Nephron progenitor cell (in vitro differentiated cells): Measurements from ENCODE around the gene EXOSC1.
A peak's percentile ranks its signal among the peaks of the same experiment; 100 is the strongest.

Experiments used
- DNase-seq: peaks from one replicate; pipeline ENCODE4 v3.0.0; 2021
- H3K27ac Mint-ChIP-seq: 2 replicates; pipeline ENCODE4 v1.8.0; 2021; ENCODE audit warnings: mild to moderate bottlenecking, moderate library complexity, mixed read lengths
- H3K27me3 Mint-ChIP-seq: 2 replicates; pipeline ENCODE4 v1.8.0; 2021; ENCODE audit warnings: mild to moderate bottlenecking, low read depth, mixed read lengths; ENCODE audit not compliant: poor library complexity
- H3K36me3 Mint-ChIP-seq: 2 replicates; pipeline ENCODE4 v1.8.0; 2021; ENCODE audit warnings: low read depth, mixed read lengths
- H3K4me1 Mint-ChIP-seq: 2 replicates; pipeline ENCODE4 v1.8.0; 2021; ENCODE audit warnings: mixed read lengths
- H3K4me3 Mint-ChIP-seq: 2 replicates; pipeline ENCODE4 v1.8.0; 2021; ENCODE audit warnings: mild to moderate bottlenecking, moderate library complexity, mixed read lengths
- H3K9me3 Mint-ChIP-seq: 2 replicates; pipeline ENCODE4 v1.8.0; 2021; ENCODE audit warnings: mild to moderate bottlenecking, moderate library complexity, mixed read lengths
- TF ChIP-seq, protein P1 (sequence below): fragments of 200-600 bp; sonication (generic); IDR thresholded peaks from 2 replicates; pipeline ENCODE4 v1.5.0; 2021; ENCODE audit warnings: antibody characterized with exemption

Gene EXOSC1

DNA sequence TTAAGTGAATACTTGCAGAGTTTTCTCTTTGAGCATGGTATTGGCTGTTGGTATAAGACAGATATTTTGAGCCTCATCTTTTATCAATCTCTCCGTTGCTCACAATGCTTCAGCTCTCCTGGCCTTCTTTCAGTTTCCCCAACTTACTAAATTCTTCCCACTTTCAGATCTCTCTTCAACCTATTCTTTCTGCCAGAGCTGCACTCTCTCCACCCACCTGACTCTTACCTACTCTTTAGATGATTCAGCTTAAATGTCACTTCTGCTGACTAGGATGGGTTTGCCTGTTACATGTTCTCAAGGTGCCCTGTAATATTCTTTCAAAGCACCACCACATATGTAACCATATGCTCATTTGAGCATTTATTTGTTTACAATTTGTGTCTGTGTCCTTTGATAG is 1.6 kb downstream of the EXOSC1 start:
- Mint-ChIP-seq H3K4me1 (peaks cover 37% of the 10 kb centered on the region), H3K4me3 (peak overlapping the region; percentile 96), H3K27me3 (no peaks in the 10 kb centered on the region), H3K27ac (no peak overlapping the region), H3K9me3 (no peaks in the 10 kb centered on the region), H3K36me3 (peaks cover 34% of the 10 kb centered on the region)
- TF ChIP-seq, protein P1, sequence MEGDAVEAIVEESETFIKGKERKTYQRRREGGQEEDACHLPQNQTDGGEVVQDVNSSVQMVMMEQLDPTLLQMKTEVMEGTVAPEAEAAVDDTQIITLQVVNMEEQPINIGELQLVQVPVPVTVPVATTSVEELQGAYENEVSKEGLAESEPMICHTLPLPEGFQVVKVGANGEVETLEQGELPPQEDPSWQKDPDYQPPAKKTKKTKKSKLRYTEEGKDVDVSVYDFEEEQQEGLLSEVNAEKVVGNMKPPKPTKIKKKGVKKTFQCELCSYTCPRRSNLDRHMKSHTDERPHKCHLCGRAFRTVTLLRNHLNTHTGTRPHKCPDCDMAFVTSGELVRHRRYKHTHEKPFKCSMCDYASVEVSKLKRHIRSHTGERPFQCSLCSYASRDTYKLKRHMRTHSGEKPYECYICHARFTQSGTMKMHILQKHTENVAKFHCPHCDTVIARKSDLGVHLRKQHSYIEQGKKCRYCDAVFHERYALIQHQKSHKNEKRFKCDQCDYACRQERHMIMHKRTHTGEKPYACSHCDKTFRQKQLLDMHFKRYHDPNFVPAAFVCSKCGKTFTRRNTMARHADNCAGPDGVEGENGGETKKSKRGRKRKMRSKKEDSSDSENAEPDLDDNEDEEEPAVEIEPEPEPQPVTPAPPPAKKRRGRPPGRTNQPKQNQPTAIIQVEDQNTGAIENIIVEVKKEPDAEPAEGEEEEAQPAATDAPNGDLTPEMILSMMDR: no peak
- no peak for DNase-seq

DNA sequence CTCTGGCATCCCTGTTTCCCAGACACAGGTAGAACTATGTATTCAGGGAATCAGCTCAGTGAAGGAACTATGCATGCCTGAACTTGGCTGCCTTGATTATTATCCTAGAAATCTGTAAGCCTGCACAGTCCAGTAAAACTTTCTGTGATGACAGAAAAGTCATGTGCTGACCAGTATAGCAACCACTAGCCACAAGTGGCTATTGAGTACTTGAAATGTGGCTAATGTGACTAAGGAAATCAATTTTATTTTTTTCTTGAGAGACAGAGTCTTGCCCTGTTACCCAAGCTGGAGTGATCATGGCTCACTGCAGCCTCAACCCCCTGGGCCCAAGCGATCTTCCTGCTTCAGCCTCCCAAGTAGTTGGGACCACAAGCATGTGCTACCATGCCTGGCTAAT is 3.5 kb downstream of the EXOSC1 start:
- TF ChIP-seq, protein P1: no peak
- Mint-ChIP-seq H3K9me3 (no peaks in the 10 kb centered on the region), H3K36me3 (peaks cover 30% of the 10 kb centered on the region), H3K4me1 (peaks cover 20% of the 10 kb centered on the region), H3K4me3 (no peak overlapping the region), H3K27ac (no peak overlapping the region), H3K27me3 (no peaks in the 10 kb centered on the region)
- DNase-seq: no peak

DNA sequence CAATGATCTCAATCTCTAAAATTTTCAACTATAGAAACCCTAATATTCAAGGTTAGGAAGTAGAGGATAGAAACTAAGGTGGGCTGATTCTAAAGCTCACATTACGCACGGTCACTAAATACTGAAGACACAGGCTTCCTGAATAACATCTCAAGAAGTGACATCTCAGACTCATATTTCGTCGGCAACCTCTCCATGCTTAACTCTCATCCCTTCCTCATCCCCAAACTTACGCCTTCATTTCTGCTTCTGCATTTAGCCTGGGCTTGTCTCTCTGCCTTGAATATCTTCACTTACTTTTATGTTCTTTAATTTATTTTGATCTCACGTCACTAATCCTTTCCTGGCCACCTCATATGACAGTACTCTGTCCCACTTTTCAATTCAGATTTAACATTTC is 10.6 kb downstream of the EXOSC1 start:
- TF ChIP-seq, protein P1: no peak
- H3K4me1 Mint-ChIP-seq: no peaks in the 10 kb centered on the region
- no peaks in the 10 kb centered on the region for H3K9me3 Mint-ChIP-seq
- no peak for DNase-seq
- H3K4me3 Mint-ChIP-seq: no peak overlapping the region
- peaks cover 40% of the 10 kb centered on the region for H3K36me3 Mint-ChIP-seq
- peak overlapping the region; percentile 76 for H3K27ac Mint-ChIP-seq
- no peaks in the 10 kb centered on the region for H3K27me3 Mint-ChIP-seq

DNA sequence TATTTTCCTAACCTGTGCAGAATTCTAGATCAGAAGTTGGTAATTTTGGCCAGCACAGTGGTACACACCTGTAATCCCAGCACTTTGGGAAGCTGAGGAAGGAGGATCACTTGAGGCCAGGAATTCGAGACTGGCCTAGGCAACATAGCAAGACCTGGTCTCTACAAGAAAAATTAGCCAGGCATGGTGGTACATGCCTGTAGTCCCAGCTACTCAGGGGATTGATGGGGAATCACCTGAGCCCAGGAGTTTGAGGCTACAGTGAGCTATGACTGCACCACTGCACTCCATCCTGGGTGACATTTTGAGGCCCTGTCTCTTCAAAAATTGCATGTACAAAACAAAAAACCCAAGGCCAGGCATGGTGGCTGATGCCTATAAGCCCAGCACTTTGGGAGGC is 11.2 kb downstream of the EXOSC1 start:
- H3K27me3 Mint-ChIP-seq: no peaks in the 10 kb centered on the region
- H3K4me1 Mint-ChIP-seq: peaks cover 1% of the 10 kb centered on the region
- peaks cover 42% of the 10 kb centered on the region for H3K36me3 Mint-ChIP-seq
- TF ChIP-seq, protein P1: no peak
- H3K9me3 Mint-ChIP-seq: no peaks in the 10 kb centered on the region
- H3K27ac Mint-ChIP-seq: peak overlapping the region; percentile 96
- H3K4me3 Mint-ChIP-seq: no peak overlapping the region
- DNase-seq: no peak

DNA sequence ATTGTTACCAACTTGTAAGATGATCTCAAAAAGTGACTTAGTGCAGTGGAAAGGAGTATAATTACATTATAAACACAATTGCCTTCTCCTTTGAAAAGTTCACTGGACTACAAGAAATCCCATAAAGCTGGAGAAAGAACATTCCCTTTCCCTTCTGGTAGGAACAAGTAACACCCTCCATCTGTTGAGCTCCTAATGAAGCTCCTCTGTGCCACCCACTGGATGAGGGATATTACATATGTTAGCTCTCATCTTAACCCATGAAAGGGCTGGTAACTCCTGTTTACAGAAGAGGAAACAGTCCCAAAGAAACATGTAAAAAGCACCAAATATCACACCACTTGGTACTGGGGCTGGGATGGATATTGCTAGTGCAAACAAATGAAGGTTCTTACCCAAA is 11.8 kb downstream of the EXOSC1 start:
- no peaks in the 10 kb centered on the region for H3K9me3 Mint-ChIP-seq
- no peaks in the 10 kb centered on the region for H3K27me3 Mint-ChIP-seq
- peak overlapping the region; percentile 96 for H3K27ac Mint-ChIP-seq
- TF ChIP-seq, protein P1: no peak
- peaks cover 42% of the 10 kb centered on the region for H3K36me3 Mint-ChIP-seq
- H3K4me3 Mint-ChIP-seq: no peak overlapping the region
- no peak for DNase-seq
- peaks cover 6% of the 10 kb centered on the region for H3K4me1 Mint-ChIP-seq

DNA sequence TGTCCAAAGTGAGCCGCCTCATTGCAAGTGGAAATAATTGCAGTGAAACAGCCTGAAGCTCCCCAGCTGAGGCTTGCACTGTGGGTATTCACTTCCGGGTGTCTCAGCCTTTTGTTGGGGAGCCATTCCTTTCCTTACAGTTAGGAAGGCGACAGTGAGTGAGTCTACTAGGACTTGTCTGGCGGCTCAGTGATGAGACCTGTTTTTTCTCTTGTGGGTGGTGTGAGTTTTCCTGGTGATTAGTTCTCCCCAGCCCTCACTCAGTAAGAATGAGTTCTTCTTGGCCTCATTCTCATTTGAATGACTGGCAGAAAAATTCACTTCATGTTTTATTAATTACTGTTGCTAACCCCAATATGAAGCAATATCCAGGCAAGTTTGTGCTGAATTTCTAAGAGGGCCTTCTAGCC is 17.2 kb downstream of the EXOSC1 start:
- no peak for DNase-seq
- TF ChIP-seq, protein P1: no peak
- Mint-ChIP-seq H3K27me3 (peaks cover 3% of the 10 kb centered on the region), H3K4me3 (peak overlapping the region; percentile 94), H3K27ac (peak overlapping the region; percentile 91), H3K4me1 (peaks cover 21% of the 10 kb centered on the region), H3K36me3 (peaks cover 41% of the 10 kb centered on the region), H3K9me3 (no peaks in the 10 kb centered on the region)
